Immature natural killer cell (primary cell): ENCODE data around the gene UST. TPM values are rescaled to one million over a fixed set of nuclear protein-coding genes. Genes with fewer than 3 reads are reported as not detected.

Source experiments
- DNase-seq, 3 donors: peaks; one replicate each; pipeline ENCODE4 v3.0.0; 2022; ENCODE audit warnings: mixed read lengths in 1 of 3
- H3K27ac Mint-ChIP-seq, 6 donors: one replicate each; pipeline ENCODE4 v1.8.0; 2020; ENCODE audit warnings: mixed read lengths in 6 of 6, mild to moderate bottlenecking in 5 of 6, inconsistent platforms in 4 of 6, moderate library complexity in 3 of 6
- H3K27me3 Mint-ChIP-seq, 3 donors: one replicate each; pipeline ENCODE4 v1.8.0; 2020 to 2021; ENCODE audit warnings: low read depth in 3 of 3, mild to moderate bottlenecking in 3 of 3, mixed read lengths in 3 of 3, moderate library complexity in 3 of 3, inconsistent platforms in 1 of 3
- H3K36me3 Mint-ChIP-seq, 3 donors: one replicate each; pipeline ENCODE4 v1.8.0; 2020; ENCODE audit warnings: mixed read lengths in 3 of 3, inconsistent platforms in 2 of 3, mild to moderate bottlenecking in 2 of 3
- H3K4me1 Mint-ChIP-seq, 2 donors: one replicate each; pipeline ENCODE4 v1.8.0; 2020; ENCODE audit warnings: inconsistent platforms in 2 of 2, mild to moderate bottlenecking in 2 of 2, mixed read lengths in 2 of 2, moderate library complexity in 1 of 2
- H3K4me3 Mint-ChIP-seq, 5 donors: one replicate each; pipeline ENCODE4 v1.8.0; 2020; ENCODE audit warnings: mild to moderate bottlenecking in 5 of 5, mixed read lengths in 5 of 5, inconsistent platforms in 3 of 5, moderate library complexity in 3 of 5
- H3K9me3 Mint-ChIP-seq, 6 donors: one replicate each; pipeline ENCODE4 v1.8.0; 2020; ENCODE audit warnings: mild to moderate bottlenecking in 6 of 6, mixed read lengths in 6 of 6, inconsistent platforms in 4 of 6, moderate library complexity in 3 of 6
- polyA plus RNA-seq, 3 donors: library from polyadenylated mRNA; unstranded; fragments of 300-500 nt; fragmentation: Illumina TruSeq; gene quantifications; one replicate each; pipeline ENCODE4 v1.2.3, GENCODE V29; 2021

UST gene
- polyA plus RNA-seq, 3 donors from 2014 or later: 3.7 to 6.9 (median 6.3) TPM

GRCh38 chr6:149054559-149055194 is 307.8 kb downstream of the UST start:
- Mint-ChIP-seq H3K27me3 (peaks cover 1 to 3% (median 3%) of the 10 kb centered on the region in 3 donors), H3K36me3 (peaks cover 0 to 14% (median 4%) of the 10 kb centered on the region in 3 donors), H3K4me3 (peak overlapping the region; percentile 57 to 78 (median 65)), H3K9me3 (no peaks in the 10 kb centered on the region), H3K4me1 (peaks cover 36 to 59% of the 10 kb centered on the region in 2 donors), H3K27ac (peak overlapping the region; percentile 75 to 92 (median 88))
- DNase-seq: no peak

DNA sequence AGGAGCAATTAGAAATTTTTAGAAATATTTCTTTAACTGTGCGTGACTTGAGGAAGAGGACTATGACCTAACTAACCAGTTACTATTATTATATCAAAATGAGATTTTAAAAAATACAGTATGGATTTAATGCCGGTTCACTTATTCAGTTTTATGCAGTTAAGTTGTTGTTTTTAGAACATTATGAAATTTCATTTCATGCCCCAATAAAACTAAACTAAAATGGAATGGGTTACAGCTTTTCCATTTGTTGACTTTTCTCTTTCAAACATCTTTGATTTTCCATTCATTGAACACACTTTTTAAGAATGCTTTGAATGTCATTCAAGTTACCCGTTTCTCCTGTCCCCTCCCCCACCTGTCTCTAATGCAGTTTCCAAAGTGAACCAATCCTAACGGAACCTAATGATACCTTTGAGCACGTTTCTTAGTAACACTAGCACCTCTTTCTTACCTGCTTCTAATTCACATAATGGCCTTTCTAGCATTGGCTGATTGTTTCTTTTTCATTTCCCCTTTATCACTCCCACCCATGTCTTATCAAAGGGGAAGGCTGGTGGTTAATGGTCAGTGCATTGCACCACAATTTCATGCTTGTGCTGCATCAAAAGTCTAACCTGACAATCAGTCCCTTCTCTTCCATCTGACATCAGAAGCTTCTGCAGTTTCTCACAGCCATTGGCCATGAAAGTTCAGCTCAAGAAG is 308.5 kb downstream of the UST start:
- peaks cover 1 to 8% (median 3%) of the 10 kb centered on the region in 3 donors for H3K27me3 Mint-ChIP-seq
- H3K36me3 Mint-ChIP-seq: peaks cover 0 to 8% (median 4%) of the 10 kb centered on the region in 3 donors
- DNase-seq: no peak
- H3K27ac Mint-ChIP-seq: peak overlapping the region; percentile 75 to 92 (median 80)
- H3K4me1 Mint-ChIP-seq: peaks cover 43 to 66% of the 10 kb centered on the region in 2 donors
- no peaks in the 10 kb centered on the region for H3K9me3 Mint-ChIP-seq
- H3K4me3 Mint-ChIP-seq: peak overlapping the region; percentile 7 to 47 (median 11)

GRCh38 chr6:149056777-149057463 is 310.1 kb downstream of the UST start:
- peaks cover 1 to 8% (median 3%) of the 10 kb centered on the region in 3 donors for H3K27me3 Mint-ChIP-seq
- DNase-seq: no peak
- peak overlapping the region in 1 of 6 donors; percentile 30 for H3K27ac Mint-ChIP-seq
- peaks cover 59 to 78% of the 10 kb centered on the region in 2 donors for H3K4me1 Mint-ChIP-seq
- H3K4me3 Mint-ChIP-seq: no peak overlapping the region
- H3K36me3 Mint-ChIP-seq: no peaks in the 10 kb centered on the region
- H3K9me3 Mint-ChIP-seq: no peaks in the 10 kb centered on the region

- Mint-ChIP-seq H3K4me1 (peaks cover 61 to 78% of the 10 kb centered on the region in 2 donors), H3K4me3 (peak overlapping the region in 1 of 5 donors; percentile 3), H3K36me3 (no peaks in the 10 kb centered on the region), H3K9me3 (no peaks in the 10 kb centered on the region), H3K27ac (no peak overlapping the region), H3K27me3 (peaks cover 1 to 8% (median 3%) of the 10 kb centered on the region in 3 donors)
- DNase-seq: no peak
Observed at GRCh38 chr6:149057464-149057840, 310.6 kb downstream of the UST start.

DNA sequence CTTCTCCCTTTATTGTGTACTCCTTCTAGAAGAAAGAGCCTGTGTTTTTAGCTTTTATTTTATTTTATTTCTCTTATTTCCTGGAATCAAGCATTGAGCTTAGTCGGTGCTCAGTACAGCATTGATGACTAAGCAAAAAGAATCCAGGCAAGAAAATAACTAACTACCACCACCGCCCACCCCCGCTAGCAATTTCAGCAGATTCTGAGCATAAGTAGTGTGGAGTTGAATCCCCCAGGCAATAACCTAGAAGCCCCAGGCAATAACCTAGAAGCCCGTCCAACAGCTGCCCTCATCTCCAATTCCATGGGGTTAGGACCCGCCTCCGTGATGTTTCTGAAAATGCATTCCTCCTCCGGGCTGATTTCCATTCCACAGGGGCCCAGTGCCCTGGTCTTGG is 312.7 kb downstream of the UST start:
- DNase-seq: no peak
- Mint-ChIP-seq H3K4me1 (peaks cover 49 to 66% of the 10 kb centered on the region in 2 donors), H3K36me3 (no peaks in the 10 kb centered on the region), H3K27me3 (peaks cover 1 to 8% (median 3%) of the 10 kb centered on the region in 3 donors), H3K27ac (peak overlapping the region; percentile 85 to 95 (median 93)), H3K9me3 (no peaks in the 10 kb centered on the region), H3K4me3 (peak overlapping the region; percentile 72 to 83 (median 74))

DNA sequence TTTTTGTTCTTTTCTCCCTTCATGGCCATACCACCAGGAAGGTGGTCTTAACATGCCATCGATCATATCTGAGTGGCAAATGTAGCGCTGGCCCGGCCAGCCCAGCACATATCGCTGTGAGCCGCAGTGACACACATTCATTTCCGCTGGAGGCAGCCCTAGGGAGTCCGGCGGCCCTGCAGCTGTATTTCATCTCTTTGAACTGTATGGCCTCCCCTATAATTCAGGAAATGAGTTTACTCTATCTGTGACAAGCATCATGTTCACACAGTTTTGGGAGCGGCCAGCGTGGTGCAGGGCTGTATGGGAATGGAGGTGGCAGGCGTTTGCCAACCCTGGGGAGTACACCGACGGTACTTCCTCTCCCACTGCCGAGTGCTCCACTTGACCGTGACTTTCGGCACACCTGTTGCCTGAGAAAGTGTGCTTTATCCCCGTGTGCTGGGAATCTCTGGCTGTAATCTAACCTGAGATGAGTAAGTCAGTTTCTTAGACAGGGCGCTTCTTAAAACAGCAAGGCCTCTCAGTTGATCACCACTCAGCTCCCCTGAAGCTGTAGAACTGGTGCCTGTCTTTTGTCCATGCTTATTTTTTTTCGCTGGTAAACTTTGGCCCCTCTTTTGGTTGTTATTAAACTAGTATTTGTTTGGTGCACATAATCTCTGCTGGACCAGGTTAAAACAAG is 313.6 kb downstream of the UST start:
- Mint-ChIP-seq H3K36me3 (no peaks in the 10 kb centered on the region), H3K4me3 (peak overlapping the region; percentile 72 to 83 (median 74)), H3K27me3 (peaks cover 1 to 8% (median 3%) of the 10 kb centered on the region in 3 donors), H3K27ac (peak overlapping the region; percentile 85 to 95 (median 93)), H3K4me1 (peaks cover 43 to 59% of the 10 kb centered on the region in 2 donors), H3K9me3 (no peaks in the 10 kb centered on the region)
- peak; percentile 70 to 73 (median 70) for DNase-seq

DNA sequence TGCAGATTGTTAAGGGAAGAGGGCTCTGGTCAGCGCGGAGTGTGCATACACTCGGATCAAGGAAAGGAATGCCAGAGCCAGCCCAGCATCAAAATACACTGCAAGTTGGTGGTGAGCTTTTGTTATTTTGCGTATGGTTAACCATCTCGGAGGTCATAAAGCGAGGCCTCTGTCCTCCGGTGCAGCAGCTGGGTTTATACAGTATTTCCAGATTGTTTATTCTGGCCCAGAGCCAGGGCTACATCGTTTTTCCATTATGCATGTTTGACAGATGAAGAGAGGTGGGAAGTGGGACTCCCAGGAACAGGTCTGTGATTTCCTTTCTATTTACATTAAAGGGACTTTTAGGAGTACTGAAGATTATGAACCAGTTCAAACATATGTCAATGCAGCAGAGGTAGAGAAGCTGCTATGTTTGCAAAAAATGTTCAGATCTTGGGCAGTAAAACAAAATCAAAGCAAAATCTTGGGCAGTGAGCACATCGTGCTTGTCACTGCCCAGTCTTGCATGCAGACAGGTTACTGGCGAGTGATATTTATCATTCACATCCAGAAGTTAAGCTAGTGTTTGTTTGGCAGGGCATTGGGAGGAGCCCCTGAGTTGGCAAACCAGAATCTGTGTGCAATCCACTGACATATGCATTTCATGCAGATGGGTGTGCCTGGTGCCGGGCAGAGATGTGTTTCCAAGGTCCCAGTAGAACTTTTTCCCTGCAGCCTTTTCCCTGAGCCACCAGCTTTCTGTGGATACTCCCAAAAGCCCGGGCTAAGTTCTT is 314.3 kb downstream of the UST start:
- no peak for DNase-seq
- Mint-ChIP-seq H3K36me3 (no peaks in the 10 kb centered on the region), H3K27ac (peak overlapping the region; percentile 85 to 95 (median 93)), H3K4me1 (peaks cover 43 to 59% of the 10 kb centered on the region in 2 donors), H3K4me3 (peak overlapping the region; percentile 72 to 83 (median 74)), H3K27me3 (peaks cover 1 to 7% (median 3%) of the 10 kb centered on the region in 3 donors), H3K9me3 (no peaks in the 10 kb centered on the region)

GRCh38 chr6:149061930-149062329 is 315.1 kb downstream of the UST start:
- DNase-seq: no peak
- no peaks in the 10 kb centered on the region for H3K9me3 Mint-ChIP-seq
- H3K36me3 Mint-ChIP-seq: no peaks in the 10 kb centered on the region
- peak overlapping the region in 1 of 5 donors; percentile 82 for H3K4me3 Mint-ChIP-seq
- peaks cover 49 to 59% of the 10 kb centered on the region in 2 donors for H3K4me1 Mint-ChIP-seq
- H3K27me3 Mint-ChIP-seq: peaks cover 1 to 7% (median 3%) of the 10 kb centered on the region in 3 donors
- H3K27ac Mint-ChIP-seq: peak overlapping the region in 3 of 6 donors; percentile 37 to 89 (median 50)

DNA sequence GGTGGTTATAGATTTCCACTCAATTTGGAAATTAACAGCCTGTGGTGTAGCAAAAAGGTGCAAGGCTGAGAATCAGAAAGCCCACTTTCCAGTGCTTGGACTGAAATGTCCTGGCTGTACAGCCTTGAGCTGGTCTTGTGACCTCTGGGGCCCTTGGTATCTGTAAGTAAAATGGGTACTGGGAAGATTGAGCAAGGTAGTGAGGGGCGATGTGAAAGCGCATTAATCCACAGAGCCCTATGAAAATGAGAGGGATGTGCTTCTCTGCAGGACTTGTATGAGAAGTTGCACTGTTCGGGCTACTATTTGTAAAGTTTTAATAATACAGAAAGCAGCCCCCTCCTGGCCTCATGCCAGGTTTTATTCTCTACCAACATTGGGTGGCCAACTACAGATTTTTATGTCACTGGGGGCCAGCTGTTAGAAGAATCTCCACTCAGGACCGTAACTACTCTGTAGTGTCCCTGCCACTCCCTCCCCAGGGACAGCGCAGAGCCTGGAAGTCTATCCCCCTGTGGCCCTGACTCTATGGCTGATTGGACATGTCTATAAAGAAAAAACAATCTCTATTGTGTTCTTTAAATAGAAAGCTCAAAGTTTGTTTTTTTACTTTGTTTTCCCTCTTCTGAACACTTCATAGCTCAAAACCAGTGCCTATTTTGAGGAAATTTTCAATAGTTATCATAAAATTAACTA is 316.0 kb downstream of the UST start:
- Mint-ChIP-seq H3K9me3 (no peaks in the 10 kb centered on the region), H3K4me3 (no peak overlapping the region), H3K36me3 (no peaks in the 10 kb centered on the region), H3K27ac (peak overlapping the region in 1 of 6 donors; percentile 49), H3K27me3 (peaks cover 1 to 7% (median 3%) of the 10 kb centered on the region in 3 donors), H3K4me1 (peaks cover 51 to 59% of the 10 kb centered on the region in 2 donors)
- no peak for DNase-seq

- H3K4me3 Mint-ChIP-seq: no peak overlapping the region
- peaks cover 48 to 59% of the 10 kb centered on the region in 2 donors for H3K4me1 Mint-ChIP-seq
- no peaks in the 10 kb centered on the region for H3K9me3 Mint-ChIP-seq
- H3K27me3 Mint-ChIP-seq: peaks cover 0 to 5% (median 0%) of the 10 kb centered on the region in 3 donors
- no peak for DNase-seq
- no peak overlapping the region for H3K27ac Mint-ChIP-seq
- no peaks in the 10 kb centered on the region for H3K36me3 Mint-ChIP-seq
Observed at GRCh38 chr6:149063468-149063867, 316.6 kb downstream of the UST start.

GRCh38 chr6:149064001-149064659 is 317.3 kb downstream of the UST start:
- H3K4me3 Mint-ChIP-seq: no peak overlapping the region
- peaks cover 47 to 58% of the 10 kb centered on the region in 2 donors for H3K4me1 Mint-ChIP-seq
- no peak overlapping the region for H3K27ac Mint-ChIP-seq
- DNase-seq: no peak
- no peaks in the 10 kb centered on the region for H3K9me3 Mint-ChIP-seq
- H3K36me3 Mint-ChIP-seq: peaks cover 0 to 4% (median 0%) of the 10 kb centered on the region in 3 donors
- peaks cover 0 to 5% (median 0%) of the 10 kb centered on the region in 3 donors for H3K27me3 Mint-ChIP-seq

- Mint-ChIP-seq H3K9me3 (no peaks in the 10 kb centered on the region), H3K36me3 (peaks cover 0 to 4% (median 0%) of the 10 kb centered on the region in 3 donors), H3K4me3 (no peak overlapping the region), H3K27ac (peak overlapping the region in 1 of 6 donors; percentile 33), H3K27me3 (peaks cover 0 to 5% (median 0%) of the 10 kb centered on the region in 3 donors), H3K4me1 (peaks cover 42 to 53% of the 10 kb centered on the region in 2 donors)
- DNase-seq: no peak
Observed at GRCh38 chr6:149064660-149065015, 317.8 kb downstream of the UST start.
